ENCODE data around the gene KLF6. TPM values are rescaled to one million over a fixed set of nuclear protein-coding genes. Genes with fewer than 3 reads are reported as not detected.

The KLF6 gene
- total RNA-seq, 1 experiment from 2014 or later = 3.9 TPM

- no peaks in the 10 kb centered on the region for H3K9me3 ChIP-seq (ENCODE audit: low read length)
- peaks cover 18% of the 10 kb centered on the region for H3K4me1 ChIP-seq (ENCODE audit: low read length)
- no peak overlapping the region for H2AFZ ChIP-seq (ENCODE audit: low read length)
- H3K36me3 ChIP-seq (ENCODE audit: insufficient read depth, low read length) = no peaks in the 10 kb centered on the region
- H3K4me2 ChIP-seq (ENCODE audit: low read depth, low read length, poor library complexity, severe bottlenecking) = no peak overlapping the region
- DNase-seq = no peak
- H3K27me3 ChIP-seq (ENCODE audit: low read length) = no peaks in the 10 kb centered on the region
- peaks cover 17% of the 10 kb centered on the region; the same call in 1 of the 2 replicates for H3K79me2 ChIP-seq (ENCODE audit: low read length)
- H3K4me3 ChIP-seq (ENCODE audit: low read length) = no peak overlapping the region
- no peak overlapping the region for H3K9ac ChIP-seq (ENCODE audit: low read length)
- no peaks in the 10 kb centered on the region for H4K20me1 ChIP-seq (ENCODE audit: insufficient read depth, low read depth, low read length)
- H3K9me2 ChIP-seq (replicated peaks; ENCODE audit: insufficient read depth, low read length) = no peaks in the 10 kb centered on the region
- H3K27ac ChIP-seq (ENCODE audit: low read length) = no peak overlapping the region
Observed at GRCh38 chr10:3787816-3788215, 2.8 kb upstream of the KLF6 start.

GRCh38 chr10:3787016-3787400, 2.0 kb upstream of the KLF6 start:
- H3K4me2 ChIP-seq (ENCODE audit: low read depth, low read length, poor library complexity, severe bottlenecking) = no peak overlapping the region
- no peaks in the 10 kb centered on the region for H3K9me3 ChIP-seq (ENCODE audit: low read length)
- no peak overlapping the region for H3K4me3 ChIP-seq (ENCODE audit: low read length)
- H3K27me3 ChIP-seq (ENCODE audit: low read length) = no peaks in the 10 kb centered on the region
- no peaks in the 10 kb centered on the region for H4K20me1 ChIP-seq (ENCODE audit: insufficient read depth, low read depth, low read length)
- H3K36me3 ChIP-seq (ENCODE audit: insufficient read depth, low read length) = no peaks in the 10 kb centered on the region; the same call in 1 of the 2 replicates
- no peak overlapping the region for H2AFZ ChIP-seq (ENCODE audit: low read length)
- H3K27ac ChIP-seq (ENCODE audit: low read length) = no peak overlapping the region
- no peak for DNase-seq
- no peak overlapping the region for H3K9ac ChIP-seq (ENCODE audit: low read length)
- H3K79me2 ChIP-seq (ENCODE audit: low read length) = peaks cover 23% of the 10 kb centered on the region; the same call in 1 of the 2 replicates
- no peaks in the 10 kb centered on the region for H3K9me2 ChIP-seq (replicated peaks; ENCODE audit: insufficient read depth, low read length)
- peaks cover 23% of the 10 kb centered on the region for H3K4me1 ChIP-seq (ENCODE audit: low read length)

DNA sequence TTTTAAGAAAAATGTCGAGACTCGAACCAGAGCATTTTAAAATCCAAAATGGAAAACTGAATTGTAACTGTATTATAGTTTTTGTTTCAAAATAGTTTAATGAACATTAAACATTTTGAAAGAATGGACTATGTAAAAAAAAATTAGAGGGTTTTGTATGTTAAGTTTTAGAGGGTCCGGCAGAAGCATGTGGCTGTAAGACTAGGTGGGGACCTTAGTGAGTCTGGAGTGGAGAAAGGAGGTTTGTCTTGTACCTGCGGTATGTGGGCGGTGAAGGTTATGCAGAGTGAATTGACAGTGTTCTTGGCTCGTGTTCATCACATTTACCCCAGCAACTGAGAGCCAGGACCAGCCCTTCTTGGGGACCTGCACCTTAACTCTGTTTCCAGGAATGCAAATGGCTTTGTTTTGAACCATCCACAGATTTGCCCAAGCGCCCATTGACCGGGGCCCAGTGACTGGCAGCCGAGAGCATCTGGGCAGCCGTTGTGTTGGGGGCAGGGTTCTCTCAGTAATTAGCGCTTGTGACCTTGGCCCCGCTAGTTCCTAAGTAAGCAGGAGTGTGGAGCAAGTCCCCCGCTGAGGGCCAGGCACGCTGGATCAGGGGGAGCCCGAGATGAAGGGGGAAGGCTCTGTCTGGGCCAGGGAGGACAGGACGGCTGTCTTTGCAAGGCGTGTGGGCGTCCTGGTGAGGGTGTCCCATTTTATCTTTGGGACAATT, 1.4 kb upstream of the KLF6 start:
- peak overlapping the region; percentile 81 for H3K4me2 ChIP-seq (ENCODE audit: low read depth, low read length, poor library complexity, severe bottlenecking)
- no peak for DNase-seq

GRCh38 chr10:3785851-3786271, 852 bp upstream of the KLF6 start:
- Histone ChIP-seq H4K20me1 (ENCODE audit: insufficient read depth, low read depth, low read length) (no peaks in the 10 kb centered on the region), H3K36me3 (ENCODE audit: insufficient read depth, low read length) (no peaks in the 10 kb centered on the region; the same call in 1 of the 2 replicates), H3K27ac (ENCODE audit: low read length) (peak overlapping the region; percentile 68), H3K9ac (ENCODE audit: low read length) (peak overlapping the region; percentile 88), H3K79me2 (ENCODE audit: low read length) (peaks cover 25% of the 10 kb centered on the region; the same call in 1 of the 2 replicates), H3K4me3 (ENCODE audit: low read length) (peak overlapping the region; percentile 81), H2AFZ (ENCODE audit: low read length) (peak overlapping the region; percentile 42; the same call in 1 of the 2 replicates), H3K27me3 (ENCODE audit: low read length) (no peaks in the 10 kb centered on the region), H3K9me2 (replicated peaks; ENCODE audit: insufficient read depth, low read length) (no peaks in the 10 kb centered on the region), H3K9me3 (ENCODE audit: low read length) (no peaks in the 10 kb centered on the region), H3K4me2 (ENCODE audit: low read depth, low read length, poor library complexity, severe bottlenecking) (peak overlapping the region; percentile 81), H3K4me1 (ENCODE audit: low read length) (peaks cover 23% of the 10 kb centered on the region)
- DNase-seq = peak; percentile 59

More for the DNA sequence above, 1.4 kb upstream of the KLF6 start:
- Histone ChIP-seq H3K27ac (ENCODE audit: low read length) (no peak overlapping the region), H2AFZ (ENCODE audit: low read length) (no peak overlapping the region), H3K9ac (ENCODE audit: low read length) (peak overlapping the region; percentile 88; the same call in 1 of the 2 replicates), H3K9me2 (replicated peaks; ENCODE audit: insufficient read depth, low read length) (no peaks in the 10 kb centered on the region), H3K27me3 (ENCODE audit: low read length) (no peaks in the 10 kb centered on the region), H3K79me2 (ENCODE audit: low read length) (peaks cover 25% of the 10 kb centered on the region; the same call in 1 of the 2 replicates), H3K36me3 (ENCODE audit: insufficient read depth, low read length) (no peaks in the 10 kb centered on the region; the same call in 1 of the 2 replicates), H3K4me1 (ENCODE audit: low read length) (peaks cover 23% of the 10 kb centered on the region), H3K4me3 (ENCODE audit: low read length) (peak overlapping the region; percentile 81), H4K20me1 (ENCODE audit: insufficient read depth, low read depth, low read length) (no peaks in the 10 kb centered on the region), H3K9me3 (ENCODE audit: low read length) (no peaks in the 10 kb centered on the region)

DNA sequence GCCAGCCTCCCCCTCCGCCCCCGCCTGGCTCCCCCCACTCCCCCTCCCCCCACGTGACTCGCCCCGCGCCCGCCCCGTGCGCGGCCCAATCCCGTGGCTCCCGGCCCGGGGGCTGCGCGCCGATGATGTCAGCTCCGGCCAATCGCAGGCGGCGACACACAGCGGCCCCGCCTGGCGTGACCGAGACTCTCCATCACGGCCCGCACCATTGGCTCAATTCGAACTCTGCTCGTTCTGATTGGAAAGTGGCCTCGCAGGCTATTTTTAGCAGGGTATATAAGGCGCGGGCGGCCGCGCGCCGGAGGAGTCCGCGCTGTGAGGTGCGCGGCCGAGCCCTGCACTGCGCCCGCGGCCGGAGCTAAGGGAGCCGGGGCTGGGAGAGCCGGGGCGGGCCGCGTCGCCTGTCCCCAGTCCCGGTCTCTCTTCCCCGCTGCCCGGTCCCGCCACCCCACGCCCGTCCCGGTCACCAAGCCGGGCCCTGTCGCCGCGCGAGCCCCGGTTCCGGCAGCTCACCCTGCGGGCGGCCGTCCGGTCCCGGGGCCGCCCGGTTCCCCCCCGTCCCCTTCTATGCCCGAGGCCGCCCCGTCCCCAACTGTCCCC, 342 bp upstream of the KLF6 start:
- Histone ChIP-seq H3K9me2 (replicated peaks; ENCODE audit: insufficient read depth, low read length) (no peaks in the 10 kb centered on the region), H3K4me3 (ENCODE audit: low read length) (peak overlapping the region; percentile 92), H2AFZ (ENCODE audit: low read length) (peak overlapping the region; percentile 42; the same call in 1 of the 2 replicates), H3K27me3 (ENCODE audit: low read length) (no peaks in the 10 kb centered on the region), H3K4me2 (ENCODE audit: low read depth, low read length, poor library complexity, severe bottlenecking) (peak overlapping the region; percentile 81), H3K9me3 (ENCODE audit: low read length) (no peaks in the 10 kb centered on the region), H4K20me1 (ENCODE audit: insufficient read depth, low read depth, low read length) (0 out of 2 replicates have a peak, but pooled peaks cover 5% of the 10 kb centered on the region), H3K27ac (ENCODE audit: low read length) (peak overlapping the region; percentile 68), H3K79me2 (ENCODE audit: low read length) (peaks cover 25% of the 10 kb centered on the region; the same call in 1 of the 2 replicates), H3K36me3 (ENCODE audit: insufficient read depth, low read length) (no peaks in the 10 kb centered on the region; the same call in 1 of the 2 replicates), H3K4me1 (ENCODE audit: low read length) (peaks cover 23% of the 10 kb centered on the region), H3K9ac (ENCODE audit: low read length) (peak overlapping the region; percentile 93)
- DNase-seq = peak; percentile 99

DNA sequence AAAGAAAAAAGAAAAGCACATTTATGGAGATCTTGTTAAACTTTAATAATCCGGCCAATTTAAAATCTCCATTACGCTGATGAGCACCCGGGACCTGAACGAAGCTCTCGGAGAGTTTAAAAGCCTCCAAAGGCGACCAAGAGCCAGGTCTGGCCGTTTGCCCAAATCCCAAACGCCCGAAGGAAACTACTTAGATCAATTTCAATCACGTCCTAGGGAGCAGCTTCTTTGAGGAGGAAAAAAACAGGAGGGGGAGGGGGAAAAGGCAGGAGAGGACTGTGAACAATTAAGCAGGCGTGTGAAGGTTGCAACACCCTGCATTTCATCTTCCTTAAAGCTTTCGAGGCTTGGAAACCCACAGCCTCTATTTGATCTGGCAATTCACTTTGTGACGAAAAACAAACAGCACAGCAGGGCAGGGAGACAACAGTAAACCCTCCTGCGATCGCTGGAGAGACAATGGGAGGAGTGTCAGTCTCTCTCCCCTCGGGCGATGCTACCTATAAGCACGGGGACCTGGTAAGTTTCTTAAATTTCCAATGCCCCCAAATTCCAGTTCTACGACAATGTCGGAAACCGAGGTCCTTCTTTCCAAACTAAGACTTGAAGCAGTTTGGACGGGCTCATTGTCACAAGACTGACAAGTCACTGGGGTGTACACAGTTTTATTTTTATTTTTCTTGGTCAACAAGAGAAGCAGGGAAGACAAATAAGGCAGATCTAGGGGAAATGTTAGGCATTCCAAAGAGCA, 1.2 kb downstream of the KLF6 start:
- peak; percentile 59 for DNase-seq
- peak overlapping the region; percentile 69 for H3K4me2 ChIP-seq (ENCODE audit: low read depth, low read length, poor library complexity, severe bottlenecking)

GRCh38 chr10:3783316-3783681, 1.7 kb downstream of the KLF6 start:
- Histone ChIP-seq H3K36me3 (ENCODE audit: insufficient read depth, low read length) (peaks cover 11% of the 10 kb centered on the region), H3K79me2 (ENCODE audit: low read length) (peaks cover 25% of the 10 kb centered on the region; the same call in 1 of the 2 replicates), H3K27me3 (ENCODE audit: low read length) (no peaks in the 10 kb centered on the region), H3K27ac (ENCODE audit: low read length) (peak overlapping the region; percentile 84), H2AFZ (ENCODE audit: low read length) (peak overlapping the region; percentile 2; the same call in 1 of the 2 replicates), H3K4me1 (ENCODE audit: low read length) (peaks cover 23% of the 10 kb centered on the region), H3K4me3 (ENCODE audit: low read length) (peak overlapping the region; percentile 92), H3K4me2 (ENCODE audit: low read depth, low read length, poor library complexity, severe bottlenecking) (peak overlapping the region; percentile 69), H4K20me1 (ENCODE audit: insufficient read depth, low read depth, low read length) (0 out of 2 replicates have a peak, but pooled peaks cover 5% of the 10 kb centered on the region), H3K9me3 (ENCODE audit: low read length) (no peaks in the 10 kb centered on the region), H3K9me2 (replicated peaks; ENCODE audit: insufficient read depth, low read length) (no peaks in the 10 kb centered on the region), H3K9ac (ENCODE audit: low read length) (peak overlapping the region; percentile 93)
- peak; percentile 67 for DNase-seq

More for the DNA sequence above, 1.2 kb downstream of the KLF6 start:
- no peaks in the 10 kb centered on the region for H3K27me3 ChIP-seq (ENCODE audit: low read length)
- peaks cover 6% of the 10 kb centered on the region for H3K36me3 ChIP-seq (ENCODE audit: insufficient read depth, low read length)
- peaks cover 25% of the 10 kb centered on the region; the same call in 1 of the 2 replicates for H3K79me2 ChIP-seq (ENCODE audit: low read length)
- H3K9me3 ChIP-seq (ENCODE audit: low read length) = no peaks in the 10 kb centered on the region
- peak overlapping the region; percentile 93 for H3K9ac ChIP-seq (ENCODE audit: low read length)
- peak overlapping the region; percentile 84 for H3K27ac ChIP-seq (ENCODE audit: low read length)
- no peaks in the 10 kb centered on the region for H3K9me2 ChIP-seq (replicated peaks; ENCODE audit: insufficient read depth, low read length)
- H3K4me3 ChIP-seq (ENCODE audit: low read length) = peak overlapping the region; percentile 92
- H4K20me1 ChIP-seq (ENCODE audit: insufficient read depth, low read depth, low read length) = 0 out of 2 replicates have a peak, but pooled peaks cover 5% of the 10 kb centered on the region
- H3K4me1 ChIP-seq (ENCODE audit: low read length) = peaks cover 23% of the 10 kb centered on the region
- peak overlapping the region; percentile 2; the same call in 1 of the 2 replicates for H2AFZ ChIP-seq (ENCODE audit: low read length)

Measured in Karpas-422 (cell line).